HUES48 (cell line): ENCODE measurements around the gene LSM12.

ENCODE experiments used
- H3K27ac ChIP-seq: one replicate; pipeline ENCODE4 v1.7.0; 2013; ENCODE audit warnings: low read depth, low read length, inconsistent platforms
- H3K27me3 ChIP-seq: 2 replicates; pipeline ENCODE4 v1.6.1; 2013; ENCODE audit warnings: mild to moderate bottlenecking, low read length; ENCODE audit not compliant: control insufficient read depth, insufficient read depth
- H3K36me3 ChIP-seq: 2 replicates; pipeline ENCODE4 v1.6.1; 2013; ENCODE audit warnings: low read length; ENCODE audit not compliant: control insufficient read depth, insufficient read depth
- H3K4me1 ChIP-seq: 2 replicates; pipeline ENCODE4 v1.6.1; 2013; ENCODE audit warnings: mild to moderate bottlenecking, low read length; ENCODE audit not compliant: control insufficient read depth, insufficient read depth
- H3K4me3 ChIP-seq: 2 replicates; pipeline ENCODE4 v1.5.1; 2013; ENCODE audit warnings: mild to moderate bottlenecking, low read depth, low read length
- H3K9ac ChIP-seq: 2 replicates; pipeline ENCODE4 v1.6.1; 2013; ENCODE audit warnings: mild to moderate bottlenecking, low read depth, low read length, moderate library complexity
- H3K9me3 ChIP-seq: 2 replicates; pipeline ENCODE4 v1.6.1; 2013; ENCODE audit warnings: low read length; ENCODE audit not compliant: control insufficient read depth, insufficient read depth

Gene LSM12

GRCh38 chr17:43988301-43988700, 78.2 kb downstream of the LSM12 start:
- Histone ChIP-seq H3K4me3 (no peak overlapping the region), H3K27ac (no peak overlapping the region), H3K36me3 (no peaks in the 10 kb centered on the region), H3K4me1 (no peaks in the 10 kb centered on the region), H3K27me3 (peaks cover 15% of the 10 kb centered on the region), H3K9me3 (no peaks in the 10 kb centered on the region), H3K9ac (no peak overlapping the region)

GRCh38 chr17:43987131-43988021, 79.1 kb downstream of the LSM12 start:
- H3K36me3 ChIP-seq: no peaks in the 10 kb centered on the region
- H3K9me3 ChIP-seq: no peaks in the 10 kb centered on the region
- H3K4me3 ChIP-seq: no peak overlapping the region
- H3K27ac ChIP-seq: no peak overlapping the region
- H3K4me1 ChIP-seq: no peaks in the 10 kb centered on the region
- H3K27me3 ChIP-seq: peaks cover 24% of the 10 kb centered on the region
- no peak overlapping the region for H3K9ac ChIP-seq

GRCh38 chr17:43986225-43986981, 80.1 kb downstream of the LSM12 start:
- H3K9ac ChIP-seq: no peak overlapping the region
- no peak overlapping the region for H3K4me3 ChIP-seq
- H3K27me3 ChIP-seq: peaks cover 27% of the 10 kb centered on the region
- H3K4me1 ChIP-seq: no peaks in the 10 kb centered on the region
- no peak overlapping the region for H3K27ac ChIP-seq
- no peaks in the 10 kb centered on the region for H3K9me3 ChIP-seq
- no peaks in the 10 kb centered on the region for H3K36me3 ChIP-seq

- Histone ChIP-seq H3K9ac (no peak overlapping the region), H3K4me3 (peak overlapping the region; percentile 75), H3K27ac (no peak overlapping the region), H3K36me3 (no peaks in the 10 kb centered on the region), H3K9me3 (no peaks in the 10 kb centered on the region), H3K27me3 (peaks cover 27% of the 10 kb centered on the region), H3K4me1 (no peaks in the 10 kb centered on the region)
Measured at GRCh38 chr17:43984521-43984920, 82.0 kb downstream of the LSM12 start.
